Sigmoid colon (tissue), 4 donors: ENCODE results near the gene GORASP2.

ENCODE experiments used
- POLR2A ChIP-seq, 2 donors: fragments of 450-650 bp; IDR thresholded peaks; one replicate each; pipeline ENCODE4 v1.6.1; 2016; ENCODE audit warnings: antibody characterized with exemption in 2 of 2, mild to moderate bottlenecking in 2 of 2, moderate library complexity in 2 of 2
- POLR2AphosphoS5 ChIP-seq, 4 donors: sonication (generic); formaldehyde crosslinking; IDR thresholded peaks; one replicate each; pipeline ENCODE4 v1.6.1; 2017; ENCODE audit warnings: antibody characterized with exemption in 4 of 4
- TF ChIP-seq, protein P1 (sequence below), 4 experiments: fragments of 450-650 bp in 3 of 4; fragments of 200-600 bp in 1 of 4; IDR thresholded peaks; one replicate each; pipeline ENCODE4 v1.5.1; 2016 to 2019; ENCODE audit warnings: antibody characterized with exemption in 4 of 4, mild to moderate bottlenecking in 3 of 4, moderate library complexity in 2 of 4

- TF ChIP-seq, protein P1, sequence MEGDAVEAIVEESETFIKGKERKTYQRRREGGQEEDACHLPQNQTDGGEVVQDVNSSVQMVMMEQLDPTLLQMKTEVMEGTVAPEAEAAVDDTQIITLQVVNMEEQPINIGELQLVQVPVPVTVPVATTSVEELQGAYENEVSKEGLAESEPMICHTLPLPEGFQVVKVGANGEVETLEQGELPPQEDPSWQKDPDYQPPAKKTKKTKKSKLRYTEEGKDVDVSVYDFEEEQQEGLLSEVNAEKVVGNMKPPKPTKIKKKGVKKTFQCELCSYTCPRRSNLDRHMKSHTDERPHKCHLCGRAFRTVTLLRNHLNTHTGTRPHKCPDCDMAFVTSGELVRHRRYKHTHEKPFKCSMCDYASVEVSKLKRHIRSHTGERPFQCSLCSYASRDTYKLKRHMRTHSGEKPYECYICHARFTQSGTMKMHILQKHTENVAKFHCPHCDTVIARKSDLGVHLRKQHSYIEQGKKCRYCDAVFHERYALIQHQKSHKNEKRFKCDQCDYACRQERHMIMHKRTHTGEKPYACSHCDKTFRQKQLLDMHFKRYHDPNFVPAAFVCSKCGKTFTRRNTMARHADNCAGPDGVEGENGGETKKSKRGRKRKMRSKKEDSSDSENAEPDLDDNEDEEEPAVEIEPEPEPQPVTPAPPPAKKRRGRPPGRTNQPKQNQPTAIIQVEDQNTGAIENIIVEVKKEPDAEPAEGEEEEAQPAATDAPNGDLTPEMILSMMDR (IDR thresholded peaks at IDR 0.05) = no peak
- TF ChIP-seq POLR2A (IDR thresholded peaks at IDR 0.05) (no peak), POLR2AphosphoS5 (IDR thresholded peaks at IDR 0.05) (no peak)
These were observed 56.4 kb downstream of the GORASP2 start for GRCh38 chr2:170985407-170985806.
